H1 (cell line): ENCODE data around the gene LRBA. TPM values are rescaled to one million over a fixed set of nuclear protein-coding genes. Genes with fewer than 3 reads are reported as not detected.
"Not testable (repeated sequence)": the region's sequence is repeated elsewhere in the genome, so short reads cannot be mapped to it uniquely, and the experiment has no call there.

Source experiments
- CTCF ChIA-PET: fragments of 300-600 bp; sonication (Branson Sonifier 250); formaldehyde crosslinking; loops from one replicate; lab custom pipeline; 2021; ENCODE audit not compliant: partially characterized antibody; lab: Charles Lee
- POLR2A ChIA-PET: fragments of 300-600 bp; sonication (Branson Sonifier 250); formaldehyde crosslinking; loops from one replicate; lab custom pipeline; 2021; ENCODE audit warnings: inconsistent platforms; ENCODE audit not compliant: partially characterized antibody; lab: Charles Lee
- DNase-seq, 2 experiments: peaks; one replicate each; pipeline versions ENCODE4 v3.0.0 to v3.0.0-alpha.2; 2010 to 2022; ENCODE audit warnings: low spot score in 2 of 2, low read depth in 1 of 2, mixed read lengths in 1 of 2
- FAIRE-seq: peaks from 2 replicates; lab custom pipeline; 2011; peaks lifted over from hg19 to GRCh38; lab: Jason Lieb, UNC
- H2AFZ ChIP-seq: 2 replicates; pipeline ENCODE4 v1.8.1; 2012; ENCODE audit warnings: low read length, inconsistent platforms
- H2AK5ac ChIP-seq: 2 replicates; pipeline ENCODE4 v1.6.1; 2013; ENCODE audit warnings: low read depth, low read length
- H2BK120ac ChIP-seq: replicated peaks from 2 replicates; pipeline ENCODE3; 2013; ENCODE audit warnings: low read depth, low read length, inconsistent platforms
- H2BK12ac ChIP-seq: 2 replicates; pipeline ENCODE4 v1.6.1; 2013; ENCODE audit warnings: low read depth, low read length
- H2BK15ac ChIP-seq: 2 replicates; pipeline ENCODE4 v1.6.1; 2013; ENCODE audit warnings: low read length
- H2BK20ac ChIP-seq: 2 replicates; pipeline ENCODE4 v1.6.1; 2013; ENCODE audit warnings: low read length
- H2BK5ac ChIP-seq: 2 replicates; pipeline ENCODE4 v1.6.1; 2013; ENCODE audit warnings: low read depth, low read length
- H3K14ac ChIP-seq: 2 replicates; pipeline ENCODE4 v1.6.1; 2013; ENCODE audit warnings: inconsistent platforms; ENCODE audit not compliant: insufficient read length
- H3K18ac ChIP-seq: 2 replicates; pipeline ENCODE4 v1.6.1; 2013; ENCODE audit warnings: low read length; ENCODE audit errors: extremely low read depth
- H3K23ac ChIP-seq: 2 replicates; pipeline ENCODE4 v1.6.1; 2013; ENCODE audit warnings: inconsistent platforms; ENCODE audit not compliant: insufficient read length
- H3K23me2 ChIP-seq: 2 replicates; pipeline ENCODE4 v1.6.1; 2013; ENCODE audit warnings: low read depth, low read length
- H3K27ac ChIP-seq: 2 replicates; pipeline ENCODE4 v1.6.1; 2011; ENCODE audit warnings: low read depth, low read length, inconsistent platforms
- H3K27me3 ChIP-seq, 4 experiments: replicated peaks in 1 of 4; 1 replicate in 1 of 4; 2 replicates in 3 of 4; pipeline versions ENCODE4 v1.6.1 to v1.8.1; 2011 to 2013; ENCODE audit warnings: low read length in 3 of 4, mild to moderate bottlenecking in 3 of 4, inconsistent platforms in 2 of 4, mixed read lengths in 2 of 4, moderate library complexity in 1 of 4; ENCODE audit not compliant: control insufficient read depth in 3 of 4, insufficient read depth in 3 of 4; ENCODE audit errors: extremely low read depth in 1 of 4
- H3K36me3 ChIP-seq, 4 experiments: 2 replicates each; pipeline versions ENCODE4 v1.6.1 to v1.8.1; 2011 to 2013; ENCODE audit warnings: mild to moderate bottlenecking in 4 of 4, low read length in 3 of 4, moderate library complexity in 2 of 4, control low read depth in 1 of 4, inconsistent platforms in 1 of 4; ENCODE audit not compliant: insufficient read depth in 4 of 4, control insufficient read depth in 2 of 4
- H3K4ac ChIP-seq: replicated peaks from 2 replicates; pipeline ENCODE3; 2013; ENCODE audit warnings: low read length, low read depth, mixed read lengths, inconsistent platforms; ENCODE audit not compliant: insufficient read length
- H3K4me1 ChIP-seq, 4 experiments: replicated peaks in 1 of 4; 1 replicate in 1 of 4; 2 replicates in 3 of 4; pipeline versions ENCODE4 v1.6.1 to v1.8.1; 2011 to 2013; ENCODE audit warnings: low read length in 3 of 4, inconsistent platforms in 2 of 4, mixed read lengths in 1 of 4; ENCODE audit not compliant: insufficient read depth in 4 of 4, control insufficient read depth in 3 of 4
- H3K4me2 ChIP-seq, 2 experiments: 2 replicates each; pipeline versions ENCODE4 v1.6.1 to v1.8.1; 2011 to 2013; ENCODE audit warnings: low read depth in 2 of 2, low read length in 2 of 2, control low read depth in 1 of 2, inconsistent platforms in 1 of 2, mild to moderate bottlenecking in 1 of 2; ENCODE audit not compliant: insufficient read depth in 1 of 2
- H3K4me3 ChIP-seq, 4 experiments: fragments of 200-600, 300-600 bp in 1 of 4; sonication (generic), shearing (Covaris generic), sonication (Bioruptor Twin) in 1 of 4; 2 replicates each; pipeline versions ENCODE4 v1.5.1 to v1.8.1; 2011 to 2016; ENCODE audit warnings: low read length in 4 of 4, low read depth in 3 of 4, control low read depth in 2 of 4, inconsistent platforms in 2 of 4, mild to moderate bottlenecking in 2 of 4, mixed read lengths in 1 of 4, moderate library complexity in 1 of 4; ENCODE audit not compliant: insufficient read depth in 2 of 4; ENCODE audit errors: extremely low read depth in 1 of 4
- H3K56ac ChIP-seq: replicated peaks from 2 replicates; pipeline ENCODE3; 2013; ENCODE audit warnings: low read depth, mild to moderate bottlenecking, mixed read lengths, low read length, inconsistent platforms; ENCODE audit not compliant: insufficient read length
- H3K79me1 ChIP-seq: 2 replicates; pipeline ENCODE4 v1.6.1; 2013; ENCODE audit warnings: low read depth, low read length, control low read depth
- H3K79me2 ChIP-seq, 2 experiments: 2 replicates each; pipeline versions ENCODE4 v1.6.1 to v1.8.1; 2012 to 2013; ENCODE audit warnings: low read length in 2 of 2, mild to moderate bottlenecking in 2 of 2, inconsistent platforms in 1 of 2; ENCODE audit not compliant: insufficient read depth in 2 of 2, control insufficient read depth in 1 of 2
- H3K9ac ChIP-seq, 4 experiments: replicated peaks in 1 of 4; 1 replicate in 1 of 4; 2 replicates in 3 of 4; pipeline versions ENCODE4 v1.6.1 to v1.8.1; 2011 to 2013; ENCODE audit warnings: low read depth in 3 of 4, low read length in 3 of 4, control low read depth in 2 of 4, mild to moderate bottlenecking in 2 of 4, moderate library complexity in 2 of 4, inconsistent platforms in 1 of 4; ENCODE audit errors: extremely low read depth in 1 of 4
- H3K9me3 ChIP-seq, 2 experiments: 2 replicates each; pipeline versions ENCODE4 v1.6.1 to v1.8.1; 2012 to 2013; ENCODE audit warnings: mild to moderate bottlenecking in 2 of 2, moderate library complexity in 2 of 2, control low read depth in 1 of 2, inconsistent platforms in 1 of 2, low read depth in 1 of 2, low read length in 1 of 2, mixed read lengths in 1 of 2; ENCODE audit not compliant: insufficient read depth in 2 of 2
- H4K20me1 ChIP-seq, 2 experiments: replicated peaks in 1 of 2; 2 replicates each; pipeline versions ENCODE3 to v1.8.1; 2011 to 2013; ENCODE audit warnings: inconsistent platforms in 2 of 2, low read length in 2 of 2, mild to moderate bottlenecking in 1 of 2; ENCODE audit not compliant: insufficient read depth in 2 of 2, control insufficient read depth in 1 of 2
- H4K5ac ChIP-seq: 2 replicates; pipeline ENCODE4 v1.6.1; 2013; ENCODE audit warnings: low read length, low read depth, mixed read lengths, inconsistent platforms; ENCODE audit not compliant: insufficient read length
- H4K8ac ChIP-seq: 2 replicates; pipeline ENCODE4 v1.8.0; 2013; ENCODE audit warnings: mild to moderate bottlenecking, moderate library complexity, low read length, inconsistent platforms; ENCODE audit not compliant: insufficient read depth; ENCODE audit errors: extremely low read depth
- H4K91ac ChIP-seq: replicated peaks from 2 replicates; pipeline ENCODE3; 2013; ENCODE audit warnings: low read length, mixed read lengths, inconsistent platforms; ENCODE audit not compliant: insufficient read length
- BCL11A ChIP-seq, 2 experiments: IDR thresholded peaks; one replicate each; pipeline ENCODE4 v1.6.1; 2011; ENCODE audit warnings: low read depth in 2 of 2, low read length in 2 of 2, mild to moderate bottlenecking in 2 of 2
- WGBS, 2 experiments: shearing (Covaris generic) in 1 of 2; methylation state at CpG; one replicate each; pipeline versions ENCODE4 v1.1.6 to v1.1.7; 2013 to 2015; ENCODE audit warnings: low lambda C conversion rate in 2 of 2, mixed read lengths in 2 of 2, inconsistent platforms in 1 of 2, low coverage in 1 of 2, missing lambda C conversion rate in 1 of 2; ENCODE audit not compliant: insufficient replicate concordance in 2 of 2, insufficient coverage in 1 of 2, insufficient read length in 1 of 2; ENCODE audit errors: extremely low coverage in 1 of 2, missing lambda C conversion rate in 1 of 2; 5-methylcytosine and 5-hydroxymethylcytosine counted together
- polyA plus RNA-seq, 7 experiments: library from polyadenylated mRNA; depleted of rRNA in 3 of 7; stranded (reverse) in 5 of 7; unstranded in 2 of 7; fragments of >200 nt in 5 of 7; fragments of 200-250 nt in 2 of 7; gene quantifications; 1 replicate in 5 of 7; 2 replicates in 1 of 7; 4 replicates in 1 of 7; pipeline versions ENCODE4 v1.2.1 to v1.2.3, GENCODE V29; 2011 to 2013; ENCODE audit warnings: missing spikeins in 2 of 7, mixed read lengths in 2 of 7
- total RNA-seq: library from RNA; stranded (reverse); fragmentation: NEBNext Ultra II Directional; extraction: Animal tissue kit (Norgen Biotek cat#: 25700); gene quantifications from 2 replicates; pipeline ENCODE4 v1.2.1, GENCODE V29; 2021

Gene LRBA
- total and polyA plus RNA-seq, 2 of the 8 experiments (the other 6 are each of a cell fraction or from before 2014, with no cell fraction given) = 54.6 to 83.2 TPM

GRCh38 chr4:150743564-150744342 lies 271.3 kb downstream of the LRBA start (continued):
- no peak for TF ChIP-seq BCL11A (IDR thresholded peaks at IDR 0.05; ENCODE audit: low read depth in 2 of 2, low read length in 2 of 2)

DNA sequence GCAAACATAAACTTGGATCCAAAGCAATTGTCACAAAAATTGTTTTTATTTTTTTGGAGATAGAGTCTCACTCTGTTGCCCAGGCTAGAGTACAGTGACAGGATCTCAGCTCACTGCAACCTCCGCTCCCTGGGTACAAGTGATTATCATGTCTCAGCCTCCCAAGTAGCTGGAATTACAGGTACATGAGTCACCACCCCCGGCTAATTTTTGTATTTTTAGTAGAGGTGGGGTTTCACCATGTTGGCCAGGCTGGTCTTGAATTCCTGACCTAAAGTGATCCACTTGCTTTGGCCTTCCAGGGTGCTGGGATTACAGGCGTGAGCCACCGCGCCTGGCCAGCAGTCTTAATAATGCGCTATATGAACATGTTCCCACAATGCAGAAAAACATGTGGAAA lies 272.2 kb downstream of the LRBA start:
- 78% methylated on average over 6 of the region's 6 CpGs; no CpG with 5 or more reads in 1 of the 2 experiments for WGBS, 2 experiments
- H4K8ac ChIP-seq, H3K79me2 ChIP-seq, H3K36me3 ChIP-seq, H2BK12ac ChIP-seq, H2BK20ac ChIP-seq, H3K4me1 ChIP-seq, H2AFZ ChIP-seq, H3K14ac ChIP-seq, H4K20me1 ChIP-seq, FAIRE-seq, H3K79me1 ChIP-seq, H3K23me2 ChIP-seq, H2BK120ac ChIP-seq, POLR2A ChIA-PET, H2AK5ac ChIP-seq, H3K23ac ChIP-seq, H3K9ac ChIP-seq, H3K4me3 ChIP-seq, H2BK5ac ChIP-seq, H4K5ac ChIP-seq, H3K27ac ChIP-seq, H3K4ac ChIP-seq, H2BK15ac ChIP-seq, H3K4me2 ChIP-seq, H3K18ac ChIP-seq, H3K56ac ChIP-seq, H3K9me3 ChIP-seq, DNase-seq, H4K91ac ChIP-seq, H3K27me3 ChIP-seq: not testable (repeated sequence)
- CTCF ChIA-PET = interaction anchor here (1.2 to 2.0 kb wide), 2 partner anchors 13 to 20 kb away, joined by 3 to 5 read pairs; no protein-coding TSS in a partner anchor
